ENCODE results near the gene IL1RAPL2. TPM values are rescaled to one million over a fixed set of nuclear protein-coding genes. Genes with fewer than 3 reads are reported as not detected.
"Not testable (repeated sequence)": the region's sequence is repeated elsewhere in the genome, so short reads cannot be mapped to it uniquely, and the experiment has no call there.

IL1RAPL2 gene
- total RNA-seq, 1 donor from 2014 or later: not detected

DNA sequence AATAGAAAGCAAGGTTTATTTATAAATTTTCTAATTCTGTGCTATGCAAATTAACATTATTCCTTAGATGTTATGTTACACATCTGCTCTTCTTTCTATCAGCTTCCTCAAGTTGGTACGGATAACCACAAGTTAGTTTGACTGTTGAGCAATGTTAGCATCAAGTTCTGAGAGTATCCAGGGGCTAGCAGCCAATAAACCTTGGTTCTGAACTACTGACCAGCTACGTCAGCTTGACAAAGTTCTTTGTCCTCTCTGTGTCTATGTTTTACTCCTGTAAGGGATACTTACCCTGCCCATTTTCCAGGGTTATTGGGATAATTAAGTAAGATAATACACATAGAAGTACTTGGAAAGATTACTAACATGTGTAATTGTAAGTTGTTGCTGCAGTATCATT, 662.6 kb downstream of the IL1RAPL2 start:
- no peaks in the 10 kb centered on the region for H3K4me1 ChIP-seq
- intact Hi-C loops (cut with DNase I): no loop called here
- DNase-seq: no peak
- no peaks in the 10 kb centered on the region for H3K9me3 ChIP-seq
- H3K27me3 ChIP-seq: no peaks in the 10 kb centered on the region
- TF ChIP-seq, protein P1, sequence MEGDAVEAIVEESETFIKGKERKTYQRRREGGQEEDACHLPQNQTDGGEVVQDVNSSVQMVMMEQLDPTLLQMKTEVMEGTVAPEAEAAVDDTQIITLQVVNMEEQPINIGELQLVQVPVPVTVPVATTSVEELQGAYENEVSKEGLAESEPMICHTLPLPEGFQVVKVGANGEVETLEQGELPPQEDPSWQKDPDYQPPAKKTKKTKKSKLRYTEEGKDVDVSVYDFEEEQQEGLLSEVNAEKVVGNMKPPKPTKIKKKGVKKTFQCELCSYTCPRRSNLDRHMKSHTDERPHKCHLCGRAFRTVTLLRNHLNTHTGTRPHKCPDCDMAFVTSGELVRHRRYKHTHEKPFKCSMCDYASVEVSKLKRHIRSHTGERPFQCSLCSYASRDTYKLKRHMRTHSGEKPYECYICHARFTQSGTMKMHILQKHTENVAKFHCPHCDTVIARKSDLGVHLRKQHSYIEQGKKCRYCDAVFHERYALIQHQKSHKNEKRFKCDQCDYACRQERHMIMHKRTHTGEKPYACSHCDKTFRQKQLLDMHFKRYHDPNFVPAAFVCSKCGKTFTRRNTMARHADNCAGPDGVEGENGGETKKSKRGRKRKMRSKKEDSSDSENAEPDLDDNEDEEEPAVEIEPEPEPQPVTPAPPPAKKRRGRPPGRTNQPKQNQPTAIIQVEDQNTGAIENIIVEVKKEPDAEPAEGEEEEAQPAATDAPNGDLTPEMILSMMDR (IDR thresholded peaks at IDR 0.05): no peak
- H3K36me3 ChIP-seq: no peaks in the 10 kb centered on the region
- ATAC-seq: no peak
- no peak overlapping the region for H3K4me3 ChIP-seq
- H3K27ac ChIP-seq: no peak overlapping the region

DNA sequence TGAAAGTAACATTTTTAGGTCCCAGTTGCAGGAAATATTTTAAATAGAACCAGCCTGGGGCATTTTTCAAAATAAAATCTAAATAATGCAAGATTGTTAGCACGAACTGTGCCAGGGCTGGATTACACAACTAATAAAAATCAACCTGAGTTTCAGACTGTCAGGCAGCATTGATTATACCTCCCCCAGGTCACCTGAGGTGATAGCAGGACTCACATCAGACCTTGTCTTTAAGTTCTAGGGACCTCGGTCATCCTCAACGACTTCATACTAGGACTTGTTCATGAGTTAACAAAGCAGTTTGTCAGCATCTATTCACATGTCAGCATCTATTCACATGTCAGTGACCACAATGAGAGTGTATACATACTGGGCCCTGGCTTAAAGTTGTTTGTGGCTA, 663.1 kb downstream of the IL1RAPL2 start:
- Histone ChIP-seq H3K36me3 (no peaks in the 10 kb centered on the region), H3K27ac (no peak overlapping the region), H3K9me3 (no peaks in the 10 kb centered on the region), H3K4me1 (no peaks in the 10 kb centered on the region), H3K27me3 (no peaks in the 10 kb centered on the region), H3K4me3 (no peak overlapping the region)
- DNase-seq: no peak
- no peak for ATAC-seq
- intact Hi-C loops (cut with DNase I): no loop called here
- TF ChIP-seq, protein P1 (IDR thresholded peaks at IDR 0.05): no peak

DNA sequence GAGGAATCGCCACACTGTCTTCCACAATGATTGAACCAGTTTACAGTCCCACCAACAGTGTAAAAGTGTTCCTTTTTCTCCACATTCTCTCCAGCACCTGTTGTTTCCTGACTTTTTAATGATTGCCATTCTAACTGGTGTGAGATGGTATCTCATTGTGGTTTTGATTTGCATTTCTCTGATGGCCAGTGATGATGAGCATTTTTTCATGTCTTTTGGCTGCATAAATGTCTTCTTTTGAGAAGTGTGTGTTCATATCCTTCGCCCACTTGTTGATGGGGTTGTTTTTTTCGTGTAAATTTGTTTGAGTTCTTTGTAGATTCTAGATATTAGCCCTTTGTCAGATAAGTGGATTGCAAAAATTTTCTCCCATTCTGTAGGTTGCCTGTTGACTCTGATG, 671.4 kb downstream of the IL1RAPL2 start:
- intact Hi-C loops (cut with DNase I); H3K27ac ChIP-seq; H3K4me3 ChIP-seq; H3K4me1 ChIP-seq; H3K27me3 ChIP-seq; H3K36me3 ChIP-seq; ATAC-seq; H3K9me3 ChIP-seq; DNase-seq: not testable (repeated sequence)

DNA sequence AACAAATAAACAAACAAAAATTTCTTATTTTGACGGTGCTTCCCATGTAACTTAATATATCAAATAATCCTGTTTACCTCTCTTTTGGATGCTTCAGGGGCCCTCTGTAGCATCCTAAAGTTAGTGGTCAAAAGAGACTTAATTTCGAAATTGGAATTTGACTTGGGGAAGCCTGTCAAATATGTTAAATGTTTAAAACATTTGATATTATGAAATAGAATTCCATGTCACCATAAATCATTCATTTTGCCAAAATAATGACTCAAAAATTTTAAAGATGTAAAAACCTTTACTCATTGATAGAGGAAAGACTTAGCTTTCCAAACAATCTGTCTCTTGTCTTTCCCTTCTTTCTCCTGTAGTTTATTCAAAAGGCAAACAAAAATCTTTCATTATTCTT, 675.1 kb downstream of the IL1RAPL2 start:
- Histone ChIP-seq H3K4me1 (no peaks in the 10 kb centered on the region), H3K9me3 (no peaks in the 10 kb centered on the region), H3K36me3 (no peaks in the 10 kb centered on the region), H3K27ac (no peak overlapping the region), H3K4me3 (no peak overlapping the region), H3K27me3 (no peaks in the 10 kb centered on the region)
- ATAC-seq: no peak
- intact Hi-C loops (cut with DNase I): no loop called here
- TF ChIP-seq, protein P1 (IDR thresholded peaks at IDR 0.05): no peak
- DNase-seq: no peak

DNA sequence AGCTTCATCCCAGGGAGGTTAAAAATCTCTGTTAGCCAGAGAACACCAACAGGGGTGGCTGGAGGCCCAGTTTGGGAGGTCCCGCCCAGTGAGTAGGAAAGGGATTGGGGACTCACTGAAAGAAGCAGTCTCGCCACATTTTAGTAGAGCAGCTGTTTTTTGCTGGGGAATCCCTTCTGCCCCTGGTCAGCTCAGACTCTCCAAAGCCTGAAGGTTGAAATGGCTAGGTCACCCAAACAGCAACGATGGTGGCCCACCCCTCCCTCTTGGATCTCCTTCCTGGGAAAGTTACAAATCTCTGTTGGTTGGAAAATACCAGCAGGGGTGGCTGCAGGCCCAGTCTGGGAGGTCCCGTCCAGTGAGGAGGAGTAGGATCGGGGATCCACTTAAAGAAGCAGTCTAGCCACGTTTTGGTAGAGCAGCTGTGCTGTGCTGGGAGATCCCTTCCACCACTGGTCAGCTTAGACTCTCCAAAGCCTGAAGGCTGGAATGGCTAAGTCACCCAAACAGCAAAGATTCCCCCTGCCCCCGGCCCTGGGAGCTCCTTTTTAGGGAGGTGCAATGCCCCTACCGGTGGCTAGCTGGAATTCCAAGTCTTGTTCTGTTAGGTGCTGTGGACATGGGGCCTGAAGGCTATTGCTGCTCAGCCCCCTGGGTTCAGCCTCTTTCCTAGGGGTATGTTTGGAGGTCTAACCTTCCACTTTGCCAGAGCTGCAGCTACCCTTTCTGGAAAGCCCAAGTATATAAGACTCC, 694.5 kb downstream of the IL1RAPL2 start:
- TF ChIP-seq, protein P1 (IDR thresholded peaks at IDR 0.05): no peak
- intact Hi-C loops (cut with DNase I): no loop called here
- no peak for DNase-seq
- no peaks in the 10 kb centered on the region for H3K9me3 ChIP-seq
- ATAC-seq: no peak
- no peaks in the 10 kb centered on the region for H3K36me3 ChIP-seq
- no peaks in the 10 kb centered on the region for H3K27me3 ChIP-seq
- no peaks in the 10 kb centered on the region for H3K4me1 ChIP-seq
- no peak overlapping the region for H3K4me3 ChIP-seq
- H3K27ac ChIP-seq: no peak overlapping the region

DNA sequence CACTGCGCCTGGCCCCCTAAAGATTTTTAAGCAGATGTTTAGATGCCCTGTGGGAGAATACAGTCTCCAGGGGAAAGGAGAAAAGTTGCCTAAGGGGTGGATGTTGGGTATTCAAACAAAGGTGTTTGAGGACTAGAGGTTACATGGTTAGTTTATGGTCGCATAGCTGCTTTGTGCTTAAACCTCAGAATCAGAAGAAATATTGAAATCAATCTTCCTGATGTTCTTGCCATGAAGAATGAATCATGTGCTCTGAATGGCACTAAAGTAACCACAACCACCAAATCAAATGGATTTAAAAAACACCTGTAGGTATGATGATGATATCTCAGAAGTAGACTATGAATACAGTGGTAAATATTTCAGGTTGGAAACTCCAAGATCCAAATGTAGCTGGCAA, 697.2 kb downstream of the IL1RAPL2 start:
- ATAC-seq (no peak), DNase-seq (no peak)
- Histone ChIP-seq H3K9me3 (no peaks in the 10 kb centered on the region), H3K36me3 (no peaks in the 10 kb centered on the region), H3K27me3 (no peaks in the 10 kb centered on the region), H3K27ac (no peak overlapping the region), H3K4me1 (no peaks in the 10 kb centered on the region), H3K4me3 (no peak overlapping the region)
- intact Hi-C loops (cut with DNase I): no loop called here
- TF ChIP-seq, protein P1 (IDR thresholded peaks at IDR 0.05): no peak
